ENCODE results near the gene ARPC2. TPM values are rescaled to one million over a fixed set of nuclear protein-coding genes. Genes with fewer than 3 reads are reported as not detected.
A peak's percentile ranks its signal among the peaks of the same experiment; 100 is the strongest.

Gene ARPC2
- total RNA-seq, 1 experiment from 2014 or later = 187 TPM

- no peak overlapping the region for H3K27ac ChIP-seq (ENCODE audit: low read depth, low read length)
- no peak overlapping the region for H3K9ac ChIP-seq (ENCODE audit: low read length)
- H3K9me3 ChIP-seq (ENCODE audit: control insufficient read depth in 1 of 2, insufficient read depth in 1 of 2, low read depth in 1 of 2, low read length in 2 of 2) = no peaks in the 10 kb centered on the region
- no peaks in the 10 kb centered on the region for H4K20me1 ChIP-seq (ENCODE audit: insufficient read depth)
- H3K9me2 ChIP-seq (ENCODE audit: insufficient read depth) = no peaks in the 10 kb centered on the region
- no peaks in the 10 kb centered on the region for H3K27me3 ChIP-seq (ENCODE audit: insufficient read depth, low read length)
- no peaks in the 10 kb centered on the region for H3K79me2 ChIP-seq (ENCODE audit: insufficient read depth, low read length)
- ATAC-seq (peak; percentile 93), DNase-seq (ENCODE audit: low read depth, low spot score) (peak; percentile 37)
- H3K4me2 ChIP-seq (ENCODE audit: low read length) = no peak overlapping the region
- no peak overlapping the region for H3K4me3 ChIP-seq (replicated peaks in 1 of 2; ENCODE audit: low read depth in 1 of 2, low read length in 2 of 2)
- H3K4me1 ChIP-seq (ENCODE audit: control insufficient read depth in 1 of 2, insufficient read depth in 2 of 2, low read length in 2 of 2) = peaks cover 6 to 9% of the 10 kb centered on the region in 2 experiments; a peak in 3 of 4 replicates
- intact Hi-C loops (cut with micrococcal nuclease) = no loop called here
- ChIA-PET RAD21 (ENCODE audit: low non-redundant PET in 1 of 2, low total read pairs in 2 of 2, uncharacterized antibody in 2 of 2, unreplicated experiment in 2 of 2) (no interaction called here), CTCF (interaction anchor here (0.7 to 1.1 kb wide), 3 partner anchors 9 to 89 kb away, joined by 3 to 6 read pairs (median 4); no protein-coding TSS in a partner anchor), POLR2A (no interaction called here)
- no TSS peak for BruUV-seq (replicated peaks)
- no peaks in the 10 kb centered on the region for H3K36me3 ChIP-seq (ENCODE audit: control insufficient read depth in 1 of 2, insufficient read depth in 2 of 2, low read length in 2 of 2)
- H2AFZ ChIP-seq (ENCODE audit: low read depth, low read length, poor library complexity, severe bottlenecking) = no peak overlapping the region
- TF ChIP-seq CBX3 (IDR thresholded peaks at IDR 0.05; ENCODE audit: low read depth) (no peak), CEBPB (IDR thresholded peaks at IDR 0.05; ENCODE audit: low read depth) (no peak), ZNF274 (IDR thresholded peaks at IDR 0.05; ENCODE audit: low read depth, low read length) (no peak), TCF7L2 (IDR thresholded peaks at IDR 0.05; ENCODE audit: borderline replicate concordance, extremely low read depth, insufficient read depth, insufficient read length) (no peak), RAD21 (IDR thresholded peaks at IDR 0.05; ENCODE audit: low read depth) (peak; percentile 70), CTCF (IDR thresholded peaks at IDR 0.05 in 2 of 3, conservative IDR thresholded peaks at IDR 0.05 in 1 of 3; ENCODE audit: borderline replicate concordance in 1 of 3, insufficient read depth in 1 of 3, low read depth in 2 of 3, low read length in 2 of 3) (peak; percentile 70 to 93 (median 91); a peak in 5 of 6 replicates), MAX (IDR thresholded peaks at IDR 0.05) (no peak), EZH2 (IDR thresholded peaks at IDR 0.05) (no peak), YY1 (IDR thresholded peaks at IDR 0.05; ENCODE audit: extremely low read depth, insufficient replicate concordance, low read depth, low read length) (no peak), POLR2A (IDR thresholded peaks at IDR 0.05; ENCODE audit: borderline replicate concordance, extremely low read depth, insufficient read depth, insufficient read length) (no peak), POLR2AphosphoS5 (IDR thresholded peaks at IDR 0.05; ENCODE audit: low read depth, low read length) (no peak), REST (IDR thresholded peaks at IDR 0.05; ENCODE audit: low read depth) (no peak), JUND (IDR thresholded peaks at IDR 0.05) (no peak), EZH2phosphoT487 (IDR thresholded peaks at IDR 0.05; ENCODE audit: borderline replicate concordance) (no peak), SIN3A (IDR thresholded peaks at IDR 0.05; ENCODE audit: low read depth) (no peak), FOSL1 (IDR thresholded peaks at IDR 0.05; ENCODE audit: low read depth) (no peak), ZBTB33 (IDR thresholded peaks at IDR 0.05; ENCODE audit: extremely low read depth, insufficient replicate concordance, low read length) (no peak)
These were observed 48.1 kb upstream of the ARPC2 start for GRCh38 chr2:218168635-218169462.

Measured in HCT116 (cell line).